NOMO-1 (cell line): ENCODE results near the gene ZNF280B.
"Not testable (repeated sequence)": the region's sequence is repeated elsewhere in the genome, so short reads cannot be mapped to it uniquely, and the experiment has no call there.

Source experiments
- DNase-seq, 2 experiments: peaks; one replicate each; lab custom pipeline; 2025; ENCODE audit not compliant: unreplicated experiment in 2 of 2; lab: John Stamatoyannopoulos, UW

The ZNF280B gene

GRCh38 chr22:22512951-22513350, 4.4 kb upstream of the ZNF280B start:
- no peak for DNase-seq

GRCh38 chr22:22510833-22511232, 2.3 kb upstream of the ZNF280B start:
- DNase-seq = not testable (repeated sequence)

GRCh38 chr22:22509912-22510311, 1.4 kb upstream of the ZNF280B start:
- DNase-seq = not testable (repeated sequence)

DNA sequence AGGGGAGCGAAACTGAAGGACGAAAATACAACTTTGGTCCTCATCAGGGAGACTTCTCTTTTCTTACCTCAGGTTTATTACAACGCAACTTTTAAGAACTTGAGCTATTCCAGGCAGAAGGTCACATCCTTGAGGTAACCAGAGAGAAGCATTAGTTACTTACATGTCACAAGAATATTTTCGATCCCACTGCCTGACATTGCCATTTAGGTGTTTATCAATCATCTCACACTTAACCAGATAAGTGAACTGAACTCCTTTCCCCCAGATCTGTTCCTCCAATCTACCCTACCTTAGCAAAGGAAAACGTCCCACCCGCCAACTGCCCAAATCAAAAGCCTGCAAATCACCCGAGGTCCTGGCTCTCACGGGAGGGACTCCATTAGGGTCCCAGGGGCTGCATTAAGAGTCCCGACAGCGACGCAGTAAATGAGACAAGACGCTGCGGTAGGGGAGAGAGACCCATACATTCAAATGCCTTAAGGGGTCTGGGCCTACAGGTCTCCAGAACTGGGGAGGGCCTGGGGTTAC, 734 bp downstream of the ZNF280B start:
- no peak for DNase-seq

- no peak for DNase-seq
Observed at GRCh38 chr22:22506736-22507135, 1.8 kb downstream of the ZNF280B start.

GRCh38 chr22:22498267-22498666, 10.3 kb downstream of the ZNF280B start:
- DNase-seq = no peak

DNA sequence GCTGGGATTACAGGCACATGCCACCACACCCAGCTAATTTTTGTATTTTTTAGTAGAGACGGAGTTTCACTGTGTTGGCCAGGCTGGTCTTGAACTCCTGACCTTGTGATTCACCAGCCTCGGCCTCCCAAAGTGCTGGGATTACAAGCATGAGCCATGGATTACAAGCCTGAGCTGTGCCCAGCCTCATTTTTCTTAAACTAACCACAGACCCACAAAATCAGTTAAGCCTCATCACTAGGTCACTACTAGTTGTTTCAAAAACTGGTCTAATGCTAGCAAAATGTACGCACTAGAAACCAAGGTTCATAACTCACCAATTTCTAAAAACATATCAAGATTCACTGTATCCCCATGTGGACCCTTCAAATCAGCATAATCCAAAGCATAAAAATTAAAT, 17.0 kb downstream of the ZNF280B start:
- not testable (repeated sequence) for DNase-seq

GRCh38 chr22:22488736-22489135, 19.8 kb downstream of the ZNF280B start:
- DNase-seq = no peak

- no peak for DNase-seq
Observed at GRCh38 chr22:22487869-22488597, 20.5 kb downstream of the ZNF280B start.

DNA sequence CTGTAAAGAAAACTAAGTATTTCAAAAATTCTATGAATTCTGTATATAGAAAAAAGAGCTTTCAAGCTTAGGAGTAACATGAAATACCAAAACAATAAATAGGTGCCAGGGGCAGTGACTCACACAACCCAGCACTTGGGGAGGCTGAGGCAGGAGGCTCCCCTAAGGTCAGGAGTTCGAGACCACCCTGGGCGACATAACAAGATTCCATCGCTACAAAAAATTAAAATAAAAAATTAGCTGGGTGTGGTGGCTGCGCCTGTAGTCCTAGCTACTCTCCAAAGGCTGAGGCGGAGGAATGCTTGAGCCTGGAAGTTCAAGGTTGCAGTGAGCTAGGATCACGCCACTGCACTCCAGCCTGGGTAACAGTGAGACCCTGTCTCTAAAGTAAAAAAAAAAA, 21.5 kb downstream of the ZNF280B start:
- DNase-seq = no peak

DNA sequence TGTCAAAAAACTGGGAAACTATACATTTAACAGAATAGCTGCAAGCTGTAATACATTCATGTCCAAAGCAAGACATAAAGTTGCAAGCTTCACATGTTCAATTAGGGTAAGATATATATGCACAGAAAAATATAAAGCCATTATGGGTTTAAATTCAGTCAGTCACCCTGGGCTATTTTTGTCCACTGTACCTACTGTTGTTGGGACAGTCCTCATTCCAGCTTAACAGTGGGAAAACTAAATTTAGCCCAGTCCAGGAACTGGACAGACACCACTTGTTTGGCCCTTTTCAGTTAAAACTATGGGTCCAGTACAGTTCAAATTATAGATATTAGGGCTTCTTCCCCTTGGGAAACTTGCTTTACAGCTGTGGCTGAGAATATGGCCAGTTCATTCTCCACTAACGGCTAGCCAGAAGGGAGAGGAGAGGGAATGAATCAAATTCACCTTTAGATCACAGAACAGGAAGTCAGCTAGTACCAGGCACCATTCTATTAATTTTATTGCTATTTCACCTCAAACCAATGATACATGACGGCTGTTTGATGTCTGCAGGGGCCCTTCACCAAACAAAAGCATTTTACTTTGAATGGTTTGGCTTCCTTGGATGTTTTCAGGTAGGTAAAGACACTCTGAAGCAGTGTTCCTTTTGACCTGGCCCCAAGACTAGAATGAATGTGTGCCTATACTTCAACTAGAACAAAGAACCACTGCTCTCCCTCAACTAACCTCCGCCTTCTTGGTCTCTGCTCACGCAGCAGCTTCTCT, 22.2 kb downstream of the ZNF280B start:
- DNase-seq = no peak

DNA sequence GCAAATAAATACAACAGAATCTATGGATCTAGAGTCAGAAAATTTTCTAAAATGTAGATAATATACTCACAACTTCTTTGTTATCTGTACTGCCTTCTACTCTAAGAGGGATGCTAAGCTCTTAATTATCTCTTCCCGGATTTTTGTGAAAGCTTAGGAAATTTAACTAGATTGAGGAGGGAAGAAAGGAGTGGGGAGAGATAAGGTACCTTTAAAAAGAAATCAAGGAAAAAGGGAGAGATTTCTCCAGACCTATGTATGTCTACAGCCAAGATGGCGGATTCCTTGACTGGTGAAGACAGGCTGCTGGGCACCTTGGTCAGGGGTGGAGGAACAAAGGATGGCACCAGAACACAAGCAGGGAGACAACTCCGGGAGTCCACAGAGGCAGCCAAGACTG, 23.0 kb downstream of the ZNF280B start:
- no peak for DNase-seq

GRCh38 chr22:22484023-22484422, 24.5 kb downstream of the ZNF280B start:
- DNase-seq = no peak

DNA sequence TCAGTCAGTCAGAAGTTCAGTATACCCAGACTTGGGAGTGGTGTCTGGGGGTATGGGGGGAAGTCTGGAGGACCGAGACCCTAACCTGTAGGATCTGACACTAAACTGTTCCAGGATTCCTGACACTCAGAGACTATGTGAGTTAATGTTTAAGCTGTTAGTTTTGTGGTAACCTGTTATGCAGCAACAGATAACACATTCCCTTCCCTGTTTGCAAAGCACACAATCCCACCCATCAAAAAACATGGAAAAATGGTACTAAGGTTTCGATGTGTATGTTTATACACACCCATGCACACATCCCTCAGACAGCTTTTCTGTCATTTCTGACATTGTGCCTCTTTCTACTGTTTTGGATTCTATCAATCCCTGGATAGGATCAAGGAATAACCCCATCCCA, 27.6 kb downstream of the ZNF280B start:
- DNase-seq = no peak

DNA sequence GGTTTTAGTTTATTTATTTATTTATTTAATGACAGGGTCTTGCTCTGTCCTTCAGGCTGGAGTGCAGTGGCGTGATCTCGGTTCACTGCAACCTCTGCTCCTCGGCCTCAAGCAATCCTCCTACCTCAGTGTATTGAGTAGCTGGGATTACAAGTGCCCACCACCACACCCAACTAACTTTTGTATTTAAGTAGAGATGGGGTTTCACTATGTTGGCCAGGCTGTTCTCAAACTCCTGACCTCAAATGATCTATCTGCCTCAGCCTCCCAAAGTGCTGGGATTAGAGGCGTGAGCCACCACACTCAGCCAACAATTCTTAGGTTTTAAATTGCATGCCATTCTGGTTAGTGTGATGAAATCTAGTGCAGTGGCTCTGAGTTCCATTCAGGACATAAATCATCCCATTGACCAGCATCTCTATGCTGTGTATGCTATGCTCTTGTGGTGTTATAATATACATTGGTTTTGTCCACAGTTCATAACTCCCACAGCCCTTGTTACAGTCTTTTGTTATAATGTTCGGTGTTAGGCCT, 28.5 kb downstream of the ZNF280B start:
- DNase-seq = no peak

- DNase-seq = no peak
Observed at GRCh38 chr22:22479116-22479515, 29.4 kb downstream of the ZNF280B start.

GRCh38 chr22:22478470-22478869, 30.1 kb downstream of the ZNF280B start:
- DNase-seq = no peak

DNA sequence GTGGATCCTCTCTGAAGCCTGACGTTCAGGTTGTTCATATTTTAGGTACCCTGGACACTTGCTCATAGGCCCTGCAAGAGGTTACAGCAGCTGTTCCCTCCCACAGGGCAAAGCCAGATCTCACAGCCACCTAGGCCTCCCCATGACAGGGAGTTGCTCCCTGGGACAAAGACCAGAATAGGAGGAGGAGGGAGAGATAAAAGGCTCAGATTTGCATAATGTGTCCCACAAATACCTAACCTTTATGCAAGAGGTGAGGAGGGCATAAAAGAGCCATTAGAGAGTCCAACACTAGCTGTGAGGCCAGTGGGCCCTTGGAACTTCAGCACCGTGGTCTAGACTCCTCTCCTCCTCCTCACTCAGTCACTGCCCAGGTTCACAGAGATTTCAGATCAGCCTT, 33.8 kb downstream of the ZNF280B start:
- DNase-seq = no peak

GRCh38 chr22:22471104-22471503, 37.4 kb downstream of the ZNF280B start:
- not testable (repeated sequence) for DNase-seq

- DNase-seq = no peak
Observed at GRCh38 chr22:22469527-22469926, 39.0 kb downstream of the ZNF280B start.

GRCh38 chr22:22468794-22469469, 39.6 kb downstream of the ZNF280B start:
- not testable (repeated sequence) for DNase-seq
